Adrenal gland (tissue), 5 donors: Measurements from ENCODE around the gene NDC80.

ENCODE experiments used
- CTCF ChIP-seq, 6 experiments: fragments of 450-650 bp in 4 of 6; fragments of 200-600 bp in 2 of 6; sonication (generic) in 1 of 6; IDR thresholded peaks; 1 replicate in 5 of 6; 2 replicates in 1 of 6; pipeline versions ENCODE4 v1.5.1 to v1.8.0; 2016 to 2021; ENCODE audit warnings: antibody characterized with exemption in 6 of 6, mild to moderate bottlenecking in 2 of 6, moderate library complexity in 1 of 6
- POLR2A ChIP-seq, 2 donors: fragments of 450-650 bp; IDR thresholded peaks; one replicate each; pipeline ENCODE4 v1.6.1; 2017; ENCODE audit warnings: antibody characterized with exemption in 2 of 2, mild to moderate bottlenecking in 2 of 2, moderate library complexity in 1 of 2
- donor health status: DM: no; HTN: no; CAD: no.

- TF ChIP-seq POLR2A (IDR thresholded peaks at IDR 0.05) = no peak
- TF ChIP-seq CTCF (IDR thresholded peaks at IDR 0.05) = no peak
Measured at GRCh38 chr18:2606335-2606734, 35.0 kb downstream of the NDC80 start.
